ENCODE measurements around the gene FBXO31.

- no peak for TF ChIP-seq EZH2phosphoT487 (IDR thresholded peaks at IDR 0.05; ENCODE audit: insufficient read depth, low read depth)
- TF ChIP-seq EZH2 (IDR thresholded peaks at IDR 0.05; ENCODE audit: insufficient read depth, poor library complexity, severe bottlenecking), result no peak
Observed at GRCh38 chr16:87388818-87389134, 5.2 kb upstream of the FBXO31 start.
